GM12878 (cell line): Measurements from ENCODE around the gene MSI2. TPM values are rescaled to one million over a fixed set of nuclear protein-coding genes. Genes with fewer than 3 reads are reported as not detected.

Experiments used
- ATAC-seq: fragments of 200-7000 bp; cut with Tn5 transposase; 3 replicates; pipeline ENCODE4 v1.9.1; 2020; ENCODE audit warnings: mild to moderate bottlenecking, moderate library complexity
- BruUV-seq: library from RNA; stranded (reverse); fragments of 400-500 nt; replicated peaks from 2 replicates; lab custom pipeline; 2021; lab: Mats Ljungman, UMichigan
- CTCF ChIA-PET: fragments of 300-600 bp; sonication (Branson Sonifier 250); formaldehyde crosslinking; extraction: SDS; loops from one replicate; lab custom pipeline; 2021; ENCODE audit warnings: inconsistent platforms; lab: Yijun Ruan, JAX
- POLR2A ChIA-PET: fragments of 350-600 bp; formaldehyde crosslinking; extraction: SDS; loops from one replicate; lab custom pipeline; 2021; ENCODE audit warnings: inconsistent platforms; lab: Charles Lee
- RAD21 ChIA-PET: fragments of 300-600 bp; sonication (Branson Sonifier 250); formaldehyde crosslinking; loops from one replicate; lab custom pipeline; 2023; ENCODE audit warnings: antibody characterized with exemption; ENCODE audit not compliant: unreplicated experiment; lab: Charles Lee
- SMC1A ChIA-PET: fragments of 300-600 bp; sonication (Branson Sonifier 250); formaldehyde crosslinking; loops from one replicate; lab custom pipeline; 2023; ENCODE audit not compliant: unreplicated experiment, uncharacterized antibody; lab: Charles Lee
- DNase-seq: peaks from one replicate; pipeline ENCODE4 v3.0.0-alpha.2; 2011; ENCODE audit warnings: low read depth, low spot score
- FAIRE-seq: peaks from 3 replicates; lab custom pipeline; 2011; peaks lifted over from hg19 to GRCh38; lab: Jason Lieb, UNC
- H2AFZ ChIP-seq: 2 replicates; pipeline ENCODE4 v1.6.0; 2011; ENCODE audit warnings: low read depth, low read length, control low read depth; ENCODE audit not compliant: control insufficient read depth
- H3K27ac ChIP-seq: 2 replicates; pipeline ENCODE4 v1.5.1; 2011; ENCODE audit warnings: control low read depth; ENCODE audit not compliant: control insufficient read depth, insufficient read depth
- H3K27me3 ChIP-seq, 2 experiments: replicated peaks in 1 of 2; 2 replicates each; pipeline versions ENCODE4 v1.6.0 to v1.6.1; 2011; ENCODE audit warnings: low read length in 1 of 2; ENCODE audit not compliant: control insufficient read depth in 2 of 2, insufficient read depth in 2 of 2
- H3K36me3 ChIP-seq, 2 experiments: 2 replicates each; pipeline ENCODE4 v1.5.1; 2011; ENCODE audit warnings: low read length in 1 of 2; ENCODE audit not compliant: control insufficient read depth in 2 of 2, insufficient read depth in 2 of 2
- H3K4me1 ChIP-seq: 2 replicates; pipeline ENCODE4 v1.6.1; 2011; ENCODE audit warnings: mild to moderate bottlenecking, low read length, moderate library complexity, mixed read lengths; ENCODE audit not compliant: control insufficient read depth, insufficient read depth
- H3K4me2 ChIP-seq: 2 replicates; pipeline ENCODE4 v1.6.0; 2011; ENCODE audit warnings: control low read depth; ENCODE audit not compliant: control insufficient read depth, insufficient read depth
- H3K4me3 ChIP-seq: fragments of 200-600 bp; sonication (generic); 2 replicates; pipeline ENCODE4 v1.5.1; 2016
- H3K79me2 ChIP-seq: 2 replicates; pipeline ENCODE4 v1.6.0; 2011; ENCODE audit warnings: low read length; ENCODE audit not compliant: control insufficient read depth, insufficient read depth
- H3K9ac ChIP-seq: 2 replicates; pipeline ENCODE4 v1.8.0; 2011; ENCODE audit warnings: low read length, control low read depth, mixed read lengths; ENCODE audit not compliant: control insufficient read depth, insufficient read depth
- H3K9me3 ChIP-seq: replicated peaks from 3 replicates; pipeline ENCODE4 v1.5.1; 2011; ENCODE audit warnings: mild to moderate bottlenecking, low read length; ENCODE audit not compliant: control insufficient read depth, insufficient read depth
- H4K20me1 ChIP-seq: 2 replicates; pipeline ENCODE4 v1.6.0; 2011; ENCODE audit not compliant: control insufficient read depth, insufficient read depth
- ASH2L ChIP-seq: fragments of 300-600, 200-600 bp; sonication (generic); IDR thresholded peaks from 2 replicates; pipeline ENCODE4 v1.6.1; 2017; ENCODE audit warnings: low read depth, mild to moderate bottlenecking, borderline replicate concordance
- ATF7 ChIP-seq: fragments of 450-650 bp; IDR thresholded peaks from 2 replicates; pipeline ENCODE4 v1.6.1; 2016; ENCODE audit warnings: low read depth, mild to moderate bottlenecking
- BCL3 ChIP-seq: IDR thresholded peaks from 2 replicates; pipeline ENCODE4 v1.6.1; 2011; ENCODE audit warnings: borderline replicate concordance, low read depth, mild to moderate bottlenecking, moderate library complexity, low read length; ENCODE audit not compliant: insufficient read depth, poor library complexity, severe bottlenecking
- CEBPZ ChIP-seq: fragments of 150-350 bp; IDR thresholded peaks from 2 replicates; pipeline ENCODE4 v1.6.1; 2016; ENCODE audit warnings: low read depth, low read length
- DPF2 ChIP-seq: fragments of 450-650 bp; IDR thresholded peaks from 2 replicates; pipeline ENCODE4 v1.6.1; 2017; ENCODE audit warnings: mild to moderate bottlenecking
- HCFC1 ChIP-seq: fragments of 150-350 bp; IDR thresholded peaks from 2 replicates; pipeline ENCODE4 v1.6.1; 2014; ENCODE audit warnings: low read length
- IRF5 ChIP-seq: fragments of 450-650 bp; IDR thresholded peaks from 2 replicates; pipeline ENCODE4 v1.6.1; 2017; ENCODE audit warnings: borderline replicate concordance
- NR2C2 ChIP-seq: IDR thresholded peaks from 2 replicates; pipeline ENCODE4 v1.6.1; 2011; ENCODE audit warnings: borderline replicate concordance, low read depth; ENCODE audit not compliant: control insufficient read depth, insufficient read length
- PKNOX1 ChIP-seq: fragments of 450-650 bp; IDR thresholded peaks from 2 replicates; pipeline ENCODE4 v1.6.1; 2016; ENCODE audit warnings: mild to moderate bottlenecking
- SREBF1 ChIP-seq: IDR thresholded peaks from 2 replicates; pipeline ENCODE4 v1.6.1; 2012; ENCODE audit warnings: mild to moderate bottlenecking, low read length
- WRNIP1 ChIP-seq: IDR thresholded peaks from 2 replicates; pipeline ENCODE4 v1.6.1; 2011; ENCODE audit warnings: low read depth, low read length, improper control_type of control experiment, borderline replicate concordance
- ZBED1 ChIP-seq: IDR thresholded peaks from 2 replicates; pipeline ENCODE4 v1.6.1; 2016; ENCODE audit warnings: borderline replicate concordance
- WGBS: methylation state at CpG from one replicate; pipeline ENCODE4 v1.1.6; 2016; ENCODE audit warnings: low lambda C conversion rate; ENCODE audit not compliant: insufficient replicate concordance, insufficient coverage; ENCODE audit errors: missing lambda C conversion rate; 5-methylcytosine and 5-hydroxymethylcytosine counted together
- in situ Hi-C: fragments of 300-500 bp; cut with MboI; formaldehyde crosslinking; loops from 9 replicates; pipeline ENCODE4 v1.14.3; 2018; ENCODE audit warnings: mixed read lengths
- intact Hi-C: fragments of 100-400 bp; cut with micrococcal nuclease; formaldehyde crosslinking; loops from one replicate; pipeline ENCODE4 v1.14.2; 2022; ENCODE audit not compliant: unreplicated experiment
- polyA plus RNA-seq, 11 experiments: library from polyadenylated mRNA; depleted of rRNA in 4 of 11; unstranded in 6 of 11; stranded (reverse) in 5 of 11; fragments of >200 nt; fragmentation: Nextera tagmentation in 4 of 11; fragmentation: Illumina TruSeq in 1 of 11; extraction: Ambion mirVana in 4 of 11; extraction: Trizol in 1 of 11; gene quantifications; 1 replicate in 1 of 11; 2 replicates in 10 of 11; pipeline versions ENCODE4 v1.2.1 to v1.2.3, GENCODE V29; 2011 to 2016; ENCODE audit warnings: inconsistent platforms in 2 of 11, missing spikeins in 2 of 11, low read depth in 1 of 11
- total RNA-seq, 4 experiments: library from RNA; depleted of rRNA in 3 of 4; stranded (reverse); fragments of >200 nt in 3 of 4; fragmentation: Illumina TruSeq in 1 of 4; extraction: Trizol in 1 of 4; gene quantifications; 2 replicates each; pipeline versions ENCODE4 v1.2.1 to v1.2.3, GENCODE V29; 2013 to 2021

The MSI2 gene
- total and polyA plus RNA-seq, 10 of the 15 experiments (the other 5 are each of a cell fraction or from before 2014, with no cell fraction given): 6.1 to 76.1 (median 42.0) TPM

GRCh38 chr17:57679356-57679755, 423.0 kb downstream of the MSI2 start:
- no peak overlapping the region for H3K27ac ChIP-seq
- H3K27me3 ChIP-seq: no peaks in the 10 kb centered on the region
- in situ Hi-C loops (no loop called here), intact Hi-C loops (loop anchor here (10.0 kb wide), 2 partner anchors 225 to 545 kb away; no protein-coding TSS in a partner anchor)
- H3K4me3 ChIP-seq: no peak overlapping the region
- H3K4me1 ChIP-seq: peaks cover 4% of the 10 kb centered on the region; the same call in 1 of the 2 replicates
- no peak overlapping the region for H3K9ac ChIP-seq
- H2AFZ ChIP-seq: no peak overlapping the region
- SMC1A ChIA-PET: interaction anchor here (0.9 to 1.8 kb wide), 2 partner anchors 17 to 437 kb away, joined by 3 to 4 read pairs; no protein-coding TSS in a partner anchor
- ATAC-seq: no peak
- no TSS peak for BruUV-seq
- no peaks in the 10 kb centered on the region for H3K79me2 ChIP-seq
- peaks cover 4 to 8% of the 10 kb centered on the region in 2 experiments for H3K36me3 ChIP-seq
- no peak overlapping the region for H3K4me2 ChIP-seq
- no peaks in the 10 kb centered on the region for H3K9me3 ChIP-seq
- CTCF ChIA-PET: interaction anchor here (0.7 to 2.1 kb wide), 6 partner anchors 8 to 436 kb away, joined by 3 to 14 read pairs (median 3); no protein-coding TSS in a partner anchor
- no peak for DNase-seq
- WGBS: 90% methylated on average over 7 of the region's 7 CpGs
- no peak for FAIRE-seq
- no peaks in the 10 kb centered on the region for H4K20me1 ChIP-seq
- RAD21 ChIA-PET: no interaction called here
- POLR2A ChIA-PET: no interaction called here
- TF ChIP-seq ATF7 (no peak), ZBED1 (no peak), NR2C2 (no peak), WRNIP1 (no peak), BCL3 (no peak), SREBF1 (no peak), ASH2L (no peak), IRF5 (no peak), DPF2 (no peak), CEBPZ (no peak), PKNOX1 (no peak), HCFC1 (no peak)
